Lung (tissue), 12 donors: ENCODE measurements around the gene DFFA. TPM values are rescaled to one million over a fixed set of nuclear protein-coding genes. Genes with fewer than 3 reads are reported as not detected.
"Not testable (repeated sequence)": the region's sequence is repeated elsewhere in the genome, so short reads cannot be mapped to it uniquely, and the experiment has no call there.

Experiments
- ATAC-seq: fragments of 200-7000 bp; cut with Tn5 transposase; one replicate; pipeline ENCODE4 v1.9.1; 2020; ENCODE audit warnings: moderate number of reproducible peaks; ENCODE audit not compliant: insufficient read depth, low FRiP score
- DNase-seq, 3 donors: peaks; one replicate each; pipeline ENCODE4 v3.0.0-alpha.2; 2013 to 2017
- H3K27ac ChIP-seq, 2 donors: one replicate each; pipeline ENCODE4 v1.5.1; 2013; ENCODE audit warnings: mild to moderate bottlenecking in 2 of 2, moderate library complexity in 2 of 2, control low read depth in 1 of 2, inconsistent platforms in 1 of 2, low read depth in 1 of 2, low read length in 1 of 2
- H3K27me3 ChIP-seq, 3 donors: one replicate each; pipeline ENCODE4 v1.5.1; 2013; ENCODE audit warnings: low read length in 2 of 3; ENCODE audit not compliant: control insufficient read depth in 3 of 3, insufficient read depth in 3 of 3
- H3K36me3 ChIP-seq, 4 donors: one replicate each; pipeline ENCODE4 v1.5.1; 2013; ENCODE audit warnings: low read length in 4 of 4, mild to moderate bottlenecking in 1 of 4, moderate library complexity in 1 of 4; ENCODE audit not compliant: control insufficient read depth in 4 of 4, insufficient read depth in 4 of 4
- H3K4me1 ChIP-seq, 5 donors: one replicate each; pipeline ENCODE4 v1.5.1; 2013; ENCODE audit warnings: low read length in 5 of 5, mild to moderate bottlenecking in 2 of 5, moderate library complexity in 1 of 5; ENCODE audit not compliant: control insufficient read depth in 5 of 5, insufficient read depth in 5 of 5
- H3K4me3 ChIP-seq: one replicate; pipeline ENCODE4 v1.5.1; 2013; ENCODE audit warnings: mild to moderate bottlenecking, control low read depth, moderate library complexity
- H3K9ac ChIP-seq, 2 donors: one replicate each; pipeline ENCODE4 v1.5.1; 2013; ENCODE audit warnings: low read length in 2 of 2, control low read depth in 1 of 2; ENCODE audit not compliant: insufficient read depth in 1 of 2
- H3K9me3 ChIP-seq, 4 donors: one replicate each; pipeline ENCODE4 v1.5.1; 2013; ENCODE audit warnings: low read length in 3 of 4, mild to moderate bottlenecking in 1 of 4, moderate library complexity in 1 of 4; ENCODE audit not compliant: control insufficient read depth in 4 of 4, insufficient read depth in 3 of 4
- CTCF ChIP-seq: IDR thresholded peaks from 2 replicates; pipeline ENCODE4 v1.5.1; 2012; ENCODE audit warnings: mild to moderate bottlenecking; ENCODE audit errors: control extremely low read depth, extremely low read depth
- WGBS, 2 donors: extraction: QIAGEN DNeasy Blood & Tissue Kit; methylation state at CpG; one replicate each; pipeline ENCODE4 v1.1.7; 2013; 5-methylcytosine and 5-hydroxymethylcytosine counted together
- polyA plus RNA-seq, 2 donors: library from polyadenylated mRNA; stranded (reverse); fragments of 200-250 nt; gene quantifications; one replicate each; pipeline ENCODE4 v1.2.1, GENCODE V29; 2013
- total RNA-seq, 2 donors: library from RNA; depleted of rRNA in 1 of 2; stranded (reverse); fragments of >200 nt in 1 of 2; gene quantifications; one replicate each; pipeline ENCODE4 v1.2.1, GENCODE V29; 2014 to 2021
- donor health status: control.
- donor health status: control.
- donor health status: Bipolar disorder and iron deficiency.
- donor health status: healthy.
- donor health status: DM: yes; HTN: yes; CAD: no.

The DFFA gene
- total and polyA plus RNA-seq, 4 donors = 13.8 to 37.4 (median 27.1) TPM

DNA sequence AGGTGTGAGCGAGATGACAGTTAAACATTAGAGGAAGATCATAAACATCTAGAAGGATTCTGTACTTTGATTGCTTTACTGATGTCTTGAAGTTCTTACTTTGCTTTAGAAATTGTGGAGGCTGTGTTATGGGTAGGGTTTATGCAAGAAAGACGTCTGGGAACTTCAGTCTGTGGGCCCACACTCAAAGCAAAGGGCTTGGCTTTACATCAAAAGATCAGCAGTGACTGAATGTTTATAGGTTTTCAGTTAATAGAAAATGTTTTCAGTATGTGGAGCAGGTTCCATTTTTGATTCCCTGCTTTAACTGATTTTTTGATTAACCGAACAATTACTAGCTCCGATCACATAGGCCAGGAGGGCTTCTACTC is 34.3 kb upstream of the DFFA start:
- Histone ChIP-seq H3K27ac (no peak overlapping the region), H3K9ac (no peak overlapping the region), H3K36me3 (no peaks in the 10 kb centered on the region), H3K9me3 (no peaks in the 10 kb centered on the region), H3K4me1 (peaks cover 0 to 19% (median 8%) of the 10 kb centered on the region in 5 donors), H3K4me3 (no peak overlapping the region), H3K27me3 (no peaks in the 10 kb centered on the region)
- ATAC-seq (no peak), DNase-seq (no peak)
- WGBS, 2 donors = 71% methylated on average over 4 of the region's 4 CpGs
- no peak for TF ChIP-seq CTCF

DNA sequence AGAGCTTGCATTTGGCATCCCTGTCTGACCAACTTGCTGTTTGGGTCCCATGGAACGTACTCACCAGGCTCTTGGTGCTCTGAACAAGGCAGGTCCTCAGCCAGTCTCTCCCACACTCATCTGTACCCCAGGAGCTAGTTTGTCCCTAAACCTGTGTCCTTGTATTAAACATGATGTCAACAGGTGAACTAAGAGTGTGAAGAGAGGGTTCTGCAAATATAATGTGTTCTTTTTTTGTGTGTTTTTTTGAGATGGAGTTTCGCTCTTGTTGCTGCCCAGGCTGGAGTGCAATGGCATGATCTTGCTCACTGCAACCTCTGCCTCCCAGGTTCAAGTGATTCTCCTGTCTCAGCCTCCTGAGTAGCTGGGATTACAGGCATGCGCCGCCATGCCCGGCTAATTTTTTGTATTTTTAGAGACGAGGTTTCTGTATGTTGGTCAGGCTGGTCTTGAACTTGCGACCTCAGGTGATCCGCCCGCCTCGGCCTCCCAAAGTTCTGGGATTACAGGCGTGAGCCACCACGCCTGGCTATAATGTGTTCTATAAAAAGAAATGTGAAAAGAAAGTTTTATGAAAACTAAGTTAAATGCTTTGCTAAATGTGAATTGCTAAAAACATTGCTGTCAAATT is 33.8 kb upstream of the DFFA start:
- peaks cover 0 to 14% (median 8%) of the 10 kb centered on the region in 5 donors for H3K4me1 ChIP-seq
- H3K9me3 ChIP-seq, H3K4me3 ChIP-seq, H3K36me3 ChIP-seq, H3K27me3 ChIP-seq, H3K27ac ChIP-seq, DNase-seq, H3K9ac ChIP-seq, ATAC-seq: not testable (repeated sequence)
- WGBS, 2 donors = 94 to 96% methylated on average over 12 of the region's 12 CpGs

DNA sequence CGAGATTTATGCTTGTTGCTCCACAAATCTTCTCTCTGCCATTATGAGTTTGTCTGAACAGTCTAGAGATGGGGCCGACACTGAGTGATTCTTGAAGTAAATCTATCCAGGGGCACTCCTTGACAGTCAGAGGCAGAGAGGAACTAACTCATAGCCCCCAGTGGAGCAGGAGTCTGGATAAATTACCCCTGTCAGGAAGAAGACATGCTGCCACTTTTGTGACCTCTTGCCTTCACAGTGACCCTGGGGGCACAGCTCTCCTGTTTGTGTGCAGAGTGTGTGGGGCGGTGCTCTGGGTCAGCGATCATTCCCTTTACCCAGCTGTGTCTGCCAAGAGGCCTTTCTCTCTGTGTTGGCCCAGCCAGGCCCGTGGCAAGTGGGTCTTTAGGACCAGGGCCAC is 31.9 kb upstream of the DFFA start:
- no peak for DNase-seq
- no peak overlapping the region for H3K9ac ChIP-seq
- no peak overlapping the region for H3K27ac ChIP-seq
- whole genome bisulfite sequencing, 2 donors = 60 to 65% methylated on average over 5 of the region's 5 CpGs
- no peak for TF ChIP-seq CTCF
- peaks cover 0 to 2% (median 0%) of the 10 kb centered on the region in 5 donors for H3K4me1 ChIP-seq
- ATAC-seq = no peak
- H3K27me3 ChIP-seq = no peaks in the 10 kb centered on the region
- H3K36me3 ChIP-seq = no peaks in the 10 kb centered on the region
- H3K9me3 ChIP-seq = no peaks in the 10 kb centered on the region
- H3K4me3 ChIP-seq = no peak overlapping the region

- no peaks in the 10 kb centered on the region for H3K9me3 ChIP-seq
- 74% methylated on average over 5 of the region's 5 CpGs for whole genome bisulfite sequencing, 2 donors
- H3K4me3 ChIP-seq = no peak overlapping the region
- H3K27ac ChIP-seq = no peak overlapping the region
- no peaks in the 10 kb centered on the region for H3K36me3 ChIP-seq
- TF ChIP-seq CTCF = no peak
- no peak overlapping the region for H3K9ac ChIP-seq
- no peaks in the 10 kb centered on the region for H3K27me3 ChIP-seq
- ATAC-seq (no peak), DNase-seq (no peak)
- peaks cover 0 to 2% (median 0%) of the 10 kb centered on the region in 5 donors for H3K4me1 ChIP-seq
Observed at GRCh38 chr1:10502206-10502605, 29.9 kb upstream of the DFFA start.
